ENCODE results near the gene GFRA1. TPM values are rescaled to one million over a fixed set of nuclear protein-coding genes. Genes with fewer than 3 reads are reported as not detected.

GFRA1 gene
- total RNA-seq, 3 donors from 2014 or later, result 0.03 to 0.11 (median 0.08) TPM

DNA sequence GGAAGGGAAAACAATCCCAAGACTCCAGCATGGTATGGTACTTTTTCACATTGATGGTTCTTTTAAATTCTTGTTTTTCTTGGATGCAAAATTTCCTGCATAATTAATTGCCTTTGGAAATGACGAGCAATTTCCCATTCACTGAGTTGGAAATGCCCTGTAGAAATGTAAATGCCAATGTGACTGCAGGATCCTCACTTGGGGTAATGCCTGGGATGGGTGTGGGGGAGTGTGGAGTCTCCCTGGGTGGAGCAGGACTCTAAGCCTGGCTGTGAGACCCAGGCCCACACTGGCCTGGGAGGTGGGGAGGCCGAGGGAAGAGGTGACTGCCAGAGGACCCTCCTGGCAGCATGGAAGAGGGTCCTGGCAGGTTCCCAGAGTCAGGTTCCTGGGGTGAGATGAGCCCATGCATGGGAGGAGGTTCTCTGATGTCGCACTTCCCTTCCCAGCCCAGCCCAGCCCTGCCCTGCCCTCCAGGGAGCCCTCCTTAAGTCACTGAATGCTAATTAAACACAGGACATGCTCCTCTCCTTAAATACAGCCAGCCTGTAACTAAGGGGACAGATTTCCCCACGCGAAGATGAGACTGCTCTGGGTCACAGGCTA, 157.9 kb downstream of the GFRA1 start:
- Mint-ChIP-seq H3K4me3 (no peak overlapping the region), H3K4me1 (ENCODE audit: low read depth) (no peaks in the 10 kb centered on the region)
- ATAC-seq, result no peak

DNA sequence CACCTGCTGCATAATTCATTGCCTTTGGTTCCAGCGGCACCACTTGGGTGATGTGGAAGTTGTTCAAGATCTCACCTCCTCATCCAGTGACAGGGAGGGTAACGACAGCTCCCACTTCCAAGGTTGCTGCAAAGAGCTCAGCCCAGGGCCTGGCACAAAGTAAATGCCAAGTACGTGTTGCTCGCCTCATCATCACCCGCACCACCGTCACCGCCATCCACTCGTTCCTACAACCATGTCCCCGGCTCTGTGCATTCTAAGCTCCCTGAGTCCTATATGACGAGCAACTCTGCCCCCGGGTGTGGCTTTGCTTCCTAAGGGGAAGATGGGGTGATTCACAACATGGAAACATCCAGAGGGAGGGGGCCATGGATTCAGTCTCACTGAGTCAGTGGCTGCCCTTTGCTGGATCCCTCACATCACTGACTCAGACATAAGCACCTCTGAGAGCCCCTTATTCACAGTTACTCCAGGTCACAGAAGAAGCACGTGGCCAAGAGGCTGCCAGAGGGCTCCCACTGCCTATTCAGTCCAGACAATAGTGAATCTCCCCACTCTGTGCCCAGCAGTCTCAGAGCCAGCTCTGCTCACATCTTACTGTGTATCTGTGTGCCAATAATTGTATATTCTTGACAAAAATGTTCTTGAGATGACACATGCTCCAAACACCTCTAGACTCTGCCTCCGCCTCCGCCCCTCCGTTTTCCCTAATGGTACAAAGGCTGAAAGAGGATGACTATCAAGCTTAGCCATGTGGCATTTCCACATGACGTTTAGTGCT, 159.1 kb downstream of the GFRA1 start:
- no peaks in the 10 kb centered on the region for H3K4me1 Mint-ChIP-seq (ENCODE audit: low read depth)
- no peak for ATAC-seq
- H3K4me3 Mint-ChIP-seq, result no peak overlapping the region
- H3K27me3 Mint-ChIP-seq (ENCODE audit: low read depth), result no peaks in the 10 kb centered on the region
- H3K36me3 Mint-ChIP-seq (ENCODE audit: insufficient read depth), result no peaks in the 10 kb centered on the region
- DNase-seq, result no peak
- H3K9me3 Mint-ChIP-seq, result no peaks in the 10 kb centered on the region

More for the DNA sequence above, 157.9 kb downstream of the GFRA1 start:
- no peaks in the 10 kb centered on the region for H3K9me3 Mint-ChIP-seq
- H3K27me3 Mint-ChIP-seq (ENCODE audit: low read depth), result no peaks in the 10 kb centered on the region
- H3K36me3 Mint-ChIP-seq (ENCODE audit: insufficient read depth), result no peaks in the 10 kb centered on the region
- no peak for DNase-seq

DNA sequence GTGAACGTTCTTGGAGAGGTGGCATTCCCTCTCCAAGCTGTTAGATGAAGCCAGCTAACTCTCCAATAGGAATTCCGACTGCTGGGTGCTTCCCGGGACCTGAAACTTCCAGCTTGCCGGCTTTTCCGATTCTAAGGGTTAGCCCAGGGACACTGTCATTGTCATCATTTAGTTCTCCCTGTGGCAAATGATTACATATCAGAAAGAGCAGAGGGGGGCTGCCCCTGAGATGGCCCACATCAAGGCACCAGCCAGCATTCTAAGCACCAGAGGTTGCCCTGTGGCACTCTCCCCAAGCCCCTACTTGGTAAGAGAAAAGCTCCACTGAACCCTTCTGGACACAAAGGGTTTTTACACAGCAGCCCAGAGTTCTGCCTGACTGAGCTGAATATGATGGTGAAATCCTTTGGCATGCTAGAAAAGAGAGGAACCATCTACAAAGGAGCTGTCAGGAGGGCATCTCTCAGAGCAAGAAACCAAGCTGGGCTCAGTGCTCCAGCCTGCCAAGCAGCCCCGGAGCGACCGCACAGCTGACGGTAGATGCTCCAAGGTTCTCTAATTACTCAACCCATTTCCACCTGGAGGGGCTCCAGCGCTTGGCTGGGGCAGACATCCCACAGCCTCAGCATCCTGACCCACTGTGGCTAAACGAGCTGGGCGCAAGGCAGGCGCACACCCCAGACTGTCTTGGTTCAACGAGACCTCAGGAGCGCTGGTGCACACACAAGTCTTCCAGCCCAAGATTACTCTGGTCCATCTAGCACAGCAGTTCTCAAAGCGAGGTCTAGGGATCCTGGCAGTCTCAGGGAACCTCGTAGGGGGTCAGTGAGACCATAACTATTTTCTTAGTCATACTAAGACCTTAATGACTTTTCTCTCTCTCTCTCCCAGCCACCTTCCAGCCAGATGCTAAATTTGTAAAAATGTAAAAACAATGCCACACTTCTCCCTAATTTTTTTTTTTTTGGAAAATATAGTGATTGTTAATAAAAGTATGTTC, 160.5 kb downstream of the GFRA1 start:
- Mint-ChIP-seq H3K4me1 (ENCODE audit: low read depth) (no peaks in the 10 kb centered on the region), H3K9me3 (no peaks in the 10 kb centered on the region), H3K4me3 (no peak overlapping the region), H3K36me3 (ENCODE audit: insufficient read depth) (no peaks in the 10 kb centered on the region), H3K27me3 (ENCODE audit: low read depth) (no peaks in the 10 kb centered on the region)
- DNase-seq (no peak), ATAC-seq (no peak)

DNA sequence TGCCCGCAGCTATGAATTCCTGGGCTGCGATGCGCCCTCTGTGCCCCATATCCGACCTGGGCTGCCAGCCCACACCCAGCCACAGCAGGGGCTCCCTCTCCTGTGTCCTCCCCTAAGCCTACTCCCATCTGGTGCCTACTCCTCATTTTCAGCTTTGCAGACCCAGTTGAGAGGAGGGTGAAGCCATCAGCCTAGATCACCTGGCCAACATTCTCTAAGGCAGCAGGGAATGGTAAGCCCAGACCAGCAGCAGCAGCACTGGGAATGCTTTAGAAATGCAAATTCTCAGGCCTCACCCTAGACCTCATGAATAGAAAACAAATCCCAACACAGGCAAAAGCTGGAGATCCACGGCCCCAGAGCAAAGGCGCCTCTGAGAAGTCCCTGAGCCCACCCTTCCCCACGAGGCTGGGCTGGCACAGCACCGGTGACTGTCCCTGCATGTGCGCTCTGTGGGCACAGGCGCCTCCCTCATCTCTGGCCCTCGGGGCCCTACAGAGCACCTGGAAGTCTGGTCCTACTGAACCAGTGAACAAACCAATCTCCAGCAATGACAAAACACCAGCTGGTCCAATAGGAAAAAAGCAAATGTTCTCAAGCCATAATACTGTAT, 161.4 kb downstream of the GFRA1 start:
- H3K4me3 Mint-ChIP-seq, result no peak overlapping the region
- no peaks in the 10 kb centered on the region for H3K27me3 Mint-ChIP-seq (ENCODE audit: low read depth)

DNA sequence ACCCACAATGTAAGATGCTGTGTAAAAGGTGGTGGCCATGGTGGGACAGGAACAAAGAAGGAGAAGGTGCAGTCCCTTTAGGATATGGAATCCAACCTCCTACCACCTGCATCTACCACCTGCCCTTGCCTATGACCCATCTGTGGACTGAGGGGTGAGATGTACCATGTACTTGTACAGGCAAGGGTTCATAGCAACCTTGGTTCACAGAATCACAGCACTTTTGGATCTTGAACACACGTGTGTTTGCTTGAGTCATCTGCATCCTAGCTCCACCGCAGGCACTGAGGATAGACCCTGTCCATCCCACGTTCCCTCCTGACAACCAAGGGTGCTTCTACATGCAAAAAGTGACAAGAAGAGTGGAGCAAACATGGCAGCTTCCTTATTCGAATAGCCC, 162.3 kb downstream of the GFRA1 start:
- H3K27me3 Mint-ChIP-seq (ENCODE audit: low read depth), result no peaks in the 10 kb centered on the region
- ATAC-seq (no peak), DNase-seq (no peak)
- H3K4me3 Mint-ChIP-seq, result no peak overlapping the region
- H3K9me3 Mint-ChIP-seq, result no peaks in the 10 kb centered on the region
- no peaks in the 10 kb centered on the region for H3K4me1 Mint-ChIP-seq (ENCODE audit: low read depth)
- no peaks in the 10 kb centered on the region for H3K36me3 Mint-ChIP-seq (ENCODE audit: insufficient read depth)

More for the DNA sequence above, 161.4 kb downstream of the GFRA1 start:
- H3K4me1 Mint-ChIP-seq (ENCODE audit: low read depth), result no peaks in the 10 kb centered on the region
- no peak for ATAC-seq
- H3K36me3 Mint-ChIP-seq (ENCODE audit: insufficient read depth), result no peaks in the 10 kb centered on the region
- no peaks in the 10 kb centered on the region for H3K9me3 Mint-ChIP-seq
- no peak for DNase-seq

DNA sequence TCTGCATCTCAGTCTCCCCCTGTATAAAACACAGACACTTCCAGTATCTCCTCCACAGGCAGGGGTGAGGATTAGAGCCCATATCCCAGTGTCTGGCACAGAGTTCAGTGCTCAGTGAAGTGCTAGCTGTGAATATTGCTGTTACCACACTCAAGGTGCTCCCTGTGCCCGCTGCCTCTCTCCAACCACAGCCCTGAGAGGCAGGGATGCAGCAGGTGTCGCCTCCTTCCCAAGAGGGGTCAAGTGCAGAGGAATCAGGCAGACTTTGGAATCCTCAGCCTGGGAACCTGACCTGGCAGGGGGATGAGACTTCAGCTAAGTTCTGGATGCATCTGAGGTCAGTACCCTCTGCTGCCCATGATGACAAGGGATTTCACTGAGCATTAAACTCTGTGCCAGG, 163.1 kb downstream of the GFRA1 start:
- DNase-seq, result no peak
- Mint-ChIP-seq H3K36me3 (ENCODE audit: insufficient read depth) (no peaks in the 10 kb centered on the region), H3K4me1 (ENCODE audit: low read depth) (no peaks in the 10 kb centered on the region), H3K27me3 (ENCODE audit: low read depth) (no peaks in the 10 kb centered on the region), H3K9me3 (no peaks in the 10 kb centered on the region), H3K4me3 (no peak overlapping the region)
- no peak for ATAC-seq

DNA sequence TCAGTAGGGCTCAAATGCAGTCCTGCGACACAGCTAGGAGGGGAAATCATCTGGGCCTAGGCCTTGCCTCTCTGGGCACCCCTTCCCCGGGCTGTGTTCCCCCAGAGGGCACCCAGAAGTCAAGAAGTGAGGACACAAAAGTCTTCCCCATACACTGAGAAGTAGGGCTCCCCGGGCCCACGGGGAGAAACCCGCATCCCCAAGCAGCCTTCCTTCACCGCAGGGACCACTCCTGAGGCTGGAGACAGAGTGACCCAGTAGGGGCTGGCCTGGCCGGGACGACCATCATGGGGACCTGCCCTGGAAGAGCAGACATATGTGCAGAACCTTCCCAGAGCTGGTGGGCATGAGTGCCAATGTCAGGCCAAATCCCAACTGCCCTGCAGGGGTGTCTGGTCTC, 163.5 kb downstream of the GFRA1 start:
- no peak overlapping the region for H3K4me3 Mint-ChIP-seq
- no peaks in the 10 kb centered on the region for H3K9me3 Mint-ChIP-seq
- no peaks in the 10 kb centered on the region for H3K27me3 Mint-ChIP-seq (ENCODE audit: low read depth)
- ATAC-seq (no peak), DNase-seq (no peak)
- no peaks in the 10 kb centered on the region for H3K4me1 Mint-ChIP-seq (ENCODE audit: low read depth)
- H3K36me3 Mint-ChIP-seq (ENCODE audit: insufficient read depth), result no peaks in the 10 kb centered on the region

DNA sequence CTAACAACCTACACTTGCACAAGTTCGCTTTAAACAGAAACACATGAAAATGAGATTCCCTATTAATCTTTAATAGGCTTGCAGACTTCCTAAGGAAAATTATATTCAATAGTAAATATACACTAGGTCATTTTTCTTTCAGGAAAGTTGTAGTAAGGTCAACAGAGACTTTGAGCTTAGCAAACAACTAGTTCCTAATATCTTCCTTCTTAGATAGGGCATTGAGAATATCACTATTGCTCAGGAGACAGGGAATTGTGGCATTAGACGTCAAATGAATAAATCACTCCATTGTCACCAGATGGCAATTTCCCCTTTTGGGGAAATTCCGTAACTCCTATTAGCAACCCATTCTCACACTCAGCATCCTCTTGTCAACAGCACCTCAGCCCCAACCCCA, 164.9 kb downstream of the GFRA1 start:
- Mint-ChIP-seq H3K9me3 (no peaks in the 10 kb centered on the region), H3K4me1 (ENCODE audit: low read depth) (no peaks in the 10 kb centered on the region), H3K27me3 (ENCODE audit: low read depth) (no peaks in the 10 kb centered on the region), H3K4me3 (no peak overlapping the region), H3K36me3 (ENCODE audit: insufficient read depth) (no peaks in the 10 kb centered on the region)
- no peak for DNase-seq
- ATAC-seq, result no peak

DNA sequence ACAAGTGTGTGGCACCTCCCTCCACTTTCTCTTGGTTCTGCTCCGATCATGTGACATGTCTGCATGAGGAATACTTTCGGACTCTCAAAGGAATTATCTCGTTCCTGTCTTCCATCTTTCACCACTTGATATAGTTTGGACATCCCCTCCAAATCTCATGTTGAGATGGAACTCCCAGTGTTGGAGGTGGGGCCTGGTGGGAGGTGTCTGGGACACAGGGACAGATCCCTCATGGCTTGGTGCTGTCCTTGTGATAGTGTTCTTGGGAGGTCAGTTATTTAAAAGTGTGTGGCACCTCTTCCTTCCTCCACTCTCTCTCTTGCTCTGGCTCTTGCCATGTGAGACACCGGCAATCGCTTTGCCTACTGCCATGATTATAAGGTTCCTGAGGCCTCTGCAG, 166.4 kb downstream of the GFRA1 start:
- DNase-seq (no peak), ATAC-seq (no peak)
- Mint-ChIP-seq H3K36me3 (ENCODE audit: insufficient read depth) (no peaks in the 10 kb centered on the region), H3K9me3 (no peaks in the 10 kb centered on the region), H3K4me3 (no peak overlapping the region), H3K4me1 (ENCODE audit: low read depth) (no peaks in the 10 kb centered on the region), H3K27me3 (ENCODE audit: low read depth) (no peaks in the 10 kb centered on the region)

DNA sequence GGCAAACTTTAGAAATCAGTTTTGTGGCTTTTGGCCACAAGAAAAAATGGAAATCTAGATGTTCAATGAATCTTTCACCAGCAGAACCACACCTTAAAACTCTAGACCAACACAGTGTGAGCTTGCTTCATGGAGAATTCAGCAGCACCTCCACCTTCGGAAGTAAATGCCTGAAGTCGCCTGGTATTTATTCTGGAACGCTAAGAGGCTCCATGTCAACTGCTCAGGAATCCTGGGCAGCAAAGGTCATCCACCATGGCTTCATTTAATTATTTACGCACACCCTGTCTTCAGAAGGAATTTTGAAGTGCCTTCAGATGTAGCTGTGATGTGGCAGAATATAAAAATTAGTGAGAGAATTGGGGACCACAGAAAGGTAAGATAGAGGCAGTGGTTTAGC, 167.7 kb downstream of the GFRA1 start:
- H3K4me3 Mint-ChIP-seq, result no peak overlapping the region
- no peaks in the 10 kb centered on the region for H3K4me1 Mint-ChIP-seq (ENCODE audit: low read depth)
- ATAC-seq (no peak), DNase-seq (no peak)
- H3K9me3 Mint-ChIP-seq, result no peaks in the 10 kb centered on the region
- H3K27me3 Mint-ChIP-seq (ENCODE audit: low read depth), result no peaks in the 10 kb centered on the region
- no peaks in the 10 kb centered on the region for H3K36me3 Mint-ChIP-seq (ENCODE audit: insufficient read depth)

DNA sequence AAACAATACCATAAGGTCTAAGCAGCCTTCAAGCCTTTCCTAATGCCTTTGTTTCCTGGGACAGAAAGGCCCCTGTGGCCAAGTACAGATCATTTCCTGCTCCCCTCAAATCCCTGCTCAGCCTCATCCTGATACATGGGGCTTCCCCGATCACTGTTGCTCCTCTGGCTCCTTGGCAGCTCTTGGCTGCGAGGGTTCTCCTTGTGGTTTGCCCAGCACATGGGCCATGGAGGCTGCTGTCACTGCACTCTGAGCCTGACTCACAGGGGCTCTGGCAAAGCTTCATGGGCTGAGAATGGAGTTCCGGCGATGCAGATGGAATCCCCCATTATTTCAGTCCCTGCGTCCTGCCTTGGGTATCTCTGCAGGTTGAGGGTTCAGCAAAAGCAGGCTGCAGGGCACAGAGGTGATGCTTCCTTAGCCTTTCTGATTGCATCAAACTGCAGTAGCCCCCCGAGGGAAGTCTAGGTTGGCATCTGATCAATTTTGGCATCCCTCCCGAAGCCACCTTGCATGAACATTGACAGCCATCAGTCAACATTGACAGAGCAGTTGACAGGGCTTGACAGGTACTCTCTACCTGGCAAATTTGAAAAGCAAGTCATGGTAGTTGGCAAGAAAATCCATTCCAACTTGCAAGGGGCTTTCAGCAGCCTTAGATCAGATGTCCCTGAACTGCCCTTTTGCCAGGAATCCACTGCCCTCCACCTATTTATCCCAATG, 168.6 kb downstream of the GFRA1 start:
- Mint-ChIP-seq H3K36me3 (ENCODE audit: insufficient read depth) (no peaks in the 10 kb centered on the region), H3K4me1 (ENCODE audit: low read depth) (no peaks in the 10 kb centered on the region), H3K9me3 (no peaks in the 10 kb centered on the region), H3K4me3 (no peak overlapping the region), H3K27me3 (ENCODE audit: low read depth) (no peaks in the 10 kb centered on the region)
- ATAC-seq, result no peak
- no peak for DNase-seq

DNA sequence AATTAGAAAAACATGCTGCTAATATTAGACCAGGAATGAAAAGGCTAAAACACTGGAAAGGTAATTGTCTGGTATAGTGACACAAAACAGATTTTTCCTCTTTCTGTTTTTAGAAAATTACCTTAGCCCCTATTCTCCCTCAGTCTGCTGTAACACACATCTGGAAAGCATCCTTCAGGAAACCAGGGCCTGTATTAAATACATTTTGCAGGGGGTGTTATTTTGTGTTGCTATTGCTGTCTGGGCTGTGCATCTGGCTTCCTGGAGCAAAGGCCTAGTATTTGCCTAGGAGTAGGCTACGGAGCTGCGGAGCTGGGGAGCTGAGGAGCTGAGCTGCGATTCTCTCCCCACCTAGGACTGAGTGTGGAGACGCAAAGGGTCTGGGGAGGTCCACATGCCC, 169.3 kb downstream of the GFRA1 start:
- Mint-ChIP-seq H3K4me1 (ENCODE audit: low read depth) (no peaks in the 10 kb centered on the region), H3K36me3 (ENCODE audit: insufficient read depth) (no peaks in the 10 kb centered on the region), H3K9me3 (no peaks in the 10 kb centered on the region), H3K27me3 (ENCODE audit: low read depth) (no peaks in the 10 kb centered on the region), H3K4me3 (no peak overlapping the region)
- ATAC-seq (no peak), DNase-seq (no peak)

DNA sequence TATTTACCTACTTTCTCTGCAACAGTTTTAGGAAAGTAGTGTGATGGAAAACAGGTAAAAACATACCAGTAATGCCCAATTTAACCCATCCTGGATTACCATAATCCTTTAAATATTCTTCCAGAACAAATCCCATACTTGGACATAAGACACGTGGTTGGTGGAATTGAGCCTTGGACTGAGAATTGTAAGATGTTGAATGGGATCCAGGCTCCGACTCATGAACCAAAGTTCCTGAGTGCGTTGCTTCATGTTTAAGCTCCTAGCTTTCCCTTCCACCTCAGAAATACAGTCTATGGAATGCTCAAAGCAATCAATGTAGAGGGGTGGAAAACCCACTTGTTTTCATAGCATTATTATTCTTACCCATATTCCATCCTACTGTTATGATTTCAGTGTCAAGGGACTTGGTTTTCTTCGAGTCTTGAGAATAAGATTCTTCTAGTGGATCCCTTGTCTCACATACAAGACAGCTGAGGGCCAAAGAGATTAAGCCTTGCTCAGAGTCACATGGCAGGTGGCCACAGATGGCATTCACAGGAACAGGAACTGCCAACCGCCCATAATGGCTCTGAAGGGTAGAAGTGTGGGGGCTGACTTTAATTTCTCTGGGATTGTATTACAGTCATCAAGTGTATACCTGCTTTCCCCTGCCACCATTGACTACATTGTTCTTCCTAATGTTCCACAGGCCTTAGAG, 171.2 kb downstream of the GFRA1 start:
- no peak overlapping the region for H3K4me3 Mint-ChIP-seq
- DNase-seq (no peak), ATAC-seq (no peak)
- no peaks in the 10 kb centered on the region for H3K9me3 Mint-ChIP-seq
- no peaks in the 10 kb centered on the region for H3K36me3 Mint-ChIP-seq (ENCODE audit: insufficient read depth)
- no peaks in the 10 kb centered on the region for H3K4me1 Mint-ChIP-seq (ENCODE audit: low read depth)
- no peaks in the 10 kb centered on the region for H3K27me3 Mint-ChIP-seq (ENCODE audit: low read depth)

All from activated T-cell treated with anti-CD3 and anti-CD28 coated beads, Interleukin-2, amount 50 U/mL, for 4 hours (primary cell).